Stimulated activated CD8-positive, alpha-beta memory T cell treated with anti-CD3 and anti-CD28 coated beads, Interleukin-2, amount 100 ng/mL, for 1 hour (primary cell): ENCODE results near the gene PRX.
A peak's percentile ranks its signal among the peaks of the same experiment; 100 is the strongest.
"Not testable (repeated sequence)": the region's sequence is repeated elsewhere in the genome, so short reads cannot be mapped to it uniquely, and the experiment has no call there.

ENCODE experiments used
- DNase-seq, 2 donors: peaks; one replicate each; pipeline ENCODE4 v3.0.0-alpha.2; 2020; ENCODE audit warnings: low read depth in 2 of 2

PRX gene

GRCh38 chr19:40433391-40434216 lies 20.4 kb upstream of the PRX start:
- DNase-seq: no peak

- DNase-seq: not testable (repeated sequence)
Measured at GRCh38 chr19:40432760-40433159, 19.6 kb upstream of the PRX start.

- no peak for DNase-seq
Measured at GRCh38 chr19:40431698-40432097, 18.5 kb upstream of the PRX start.

- DNase-seq: not testable (repeated sequence)
Measured at GRCh38 chr19:40430242-40430641, 17.1 kb upstream of the PRX start.

- DNase-seq: not testable (repeated sequence)
Measured at GRCh38 chr19:40428197-40428596, 15.0 kb upstream of the PRX start.

- DNase-seq: peak; percentile 100
Measured at GRCh38 chr19:40425450-40426287, 12.5 kb upstream of the PRX start, which contains the start of gene SERTAD1. SERTAD1 (minus strand) TSS chr19:40425992; CDS start chr19:40423546, 2,446 bp downstream.

- DNase-seq: no peak
Measured at GRCh38 chr19:40424637-40425449, 11.7 kb upstream of the PRX start.

GRCh38 chr19:40423938-40424337 lies 10.8 kb upstream of the PRX start:
- DNase-seq: no peak

GRCh38 chr19:40422748-40423566 lies 9.8 kb upstream of the PRX start:
- no peak for DNase-seq

- no peak for DNase-seq
Measured at GRCh38 chr19:40421993-40422747, 9.0 kb upstream of the PRX start.

GRCh38 chr19:40420766-40421765 lies 7.9 kb upstream of the PRX start:
- peak; percentile 58 for DNase-seq

- no peak for DNase-seq
Measured at GRCh38 chr19:40420451-40420765, 7.2 kb upstream of the PRX start.

GRCh38 chr19:40419780-40420179 lies 6.6 kb upstream of the PRX start:
- DNase-seq: no peak

- DNase-seq: no peak
Measured at GRCh38 chr19:40419066-40419612, 6.0 kb upstream of the PRX start.

- DNase-seq: no peak
Measured at GRCh38 chr19:40418040-40418439, 4.9 kb upstream of the PRX start.

- DNase-seq: no peak
Measured at GRCh38 chr19:40417643-40417981, 4.4 kb upstream of the PRX start.

- no peak for DNase-seq
Measured at GRCh38 chr19:40416918-40417642, 3.9 kb upstream of the PRX start.

GRCh38 chr19:40415768-40416167 lies 2.6 kb upstream of the PRX start:
- DNase-seq: no peak
